GM12891 (cell line): Measurements from ENCODE around the gene CD300H.
"Not testable (repeated sequence)": the region's sequence is repeated elsewhere in the genome, so short reads cannot be mapped to it uniquely, and the experiment has no call there.

Source experiments
- DNase-seq: peaks from one replicate; pipeline ENCODE4 v3.0.0; 2011; ENCODE audit warnings: low spot score; ENCODE audit not compliant: insufficient read length
- FAIRE-seq: peaks from 2 replicates; lab custom pipeline; 2011; peaks lifted over from hg19 to GRCh38; lab: Jason Lieb, UNC
- PAX5 ChIP-seq: IDR thresholded peaks from 2 replicates; pipeline ENCODE4 v1.6.1; 2011; ENCODE audit warnings: low read length, moderate library complexity, mild to moderate bottlenecking; ENCODE audit not compliant: insufficient read depth, severe bottlenecking
- POLR2A ChIP-seq: IDR thresholded peaks from 2 replicates; pipeline ENCODE4 v1.6.1; 2011; ENCODE audit warnings: low read depth, low read length, control low read depth
- POLR2AphosphoS5 ChIP-seq: IDR thresholded peaks from 2 replicates; pipeline ENCODE4 v1.6.1; 2011; ENCODE audit warnings: low read depth, low read length, control low read depth
- POU2F2 ChIP-seq: IDR thresholded peaks from 2 replicates; pipeline ENCODE4 v1.6.1; 2011; ENCODE audit warnings: low read depth, mild to moderate bottlenecking, control low read depth, low read length, moderate library complexity
- SPI1 ChIP-seq: IDR thresholded peaks from 2 replicates; pipeline ENCODE4 v1.6.1; 2011; ENCODE audit warnings: low read depth, low read length, control low read depth
- TAF1 ChIP-seq: IDR thresholded peaks from 2 replicates; pipeline ENCODE4 v1.6.1; 2011; ENCODE audit warnings: low read depth, low read length, control low read depth

CD300H gene

GRCh38 chr17:74591503-74591902 lies 24.2 kb upstream of the CD300H start:
- FAIRE-seq, result no peak
- TF ChIP-seq TAF1 (no peak), POLR2AphosphoS5 (no peak), POLR2A (no peak), SPI1 (no peak), POU2F2 (no peak), PAX5 (no peak)
- no peak for DNase-seq

GRCh38 chr17:74585711-74586110 lies 18.4 kb upstream of the CD300H start:
- FAIRE-seq (no peak), DNase-seq (no peak)

GRCh38 chr17:74584292-74585060 lies 17.2 kb upstream of the CD300H start:
- FAIRE-seq, result no peak
- TF ChIP-seq SPI1, result no peak
- TF ChIP-seq POLR2A, result no peak
- TF ChIP-seq PAX5, result no peak
- TF ChIP-seq POLR2AphosphoS5, result no peak
- no peak for TF ChIP-seq POU2F2
- no peak for TF ChIP-seq TAF1
- no peak for DNase-seq

More at GRCh38 chr17:74585711-74586110, 18.4 kb upstream of the CD300H start:
- no peak for TF ChIP-seq PAX5
- no peak for TF ChIP-seq TAF1
- no peak for TF ChIP-seq POU2F2
- no peak for TF ChIP-seq SPI1
- no peak for TF ChIP-seq POLR2A
- no peak for TF ChIP-seq POLR2AphosphoS5

- no peak for DNase-seq
- TF ChIP-seq SPI1 (no peak), POLR2AphosphoS5 (no peak), PAX5 (no peak), POLR2A (no peak), POU2F2 (no peak), TAF1 (no peak)
- no peak for FAIRE-seq
These were observed 15.3 kb upstream of the CD300H start for GRCh38 chr17:74582633-74583032.

GRCh38 chr17:74579900-74580299 lies 12.6 kb upstream of the CD300H start:
- DNase-seq (no peak), FAIRE-seq (no peak)
- TF ChIP-seq SPI1 (no peak), POLR2AphosphoS5 (no peak), POU2F2 (no peak), TAF1 (no peak), PAX5 (no peak), POLR2A (no peak)

GRCh38 chr17:74578979-74579378 lies 11.7 kb upstream of the CD300H start:
- FAIRE-seq (no peak), DNase-seq (no peak)
- TF ChIP-seq PAX5, result no peak
- TF ChIP-seq TAF1, result no peak
- TF ChIP-seq POLR2A, result no peak
- no peak for TF ChIP-seq SPI1
- TF ChIP-seq POU2F2, result no peak
- TF ChIP-seq POLR2AphosphoS5, result no peak

GRCh38 chr17:74574489-74575142 lies 7.3 kb upstream of the CD300H start:
- no peak for FAIRE-seq

GRCh38 chr17:74573635-74574034 lies 6.3 kb upstream of the CD300H start:
- FAIRE-seq, DNase-seq: not testable (repeated sequence)

More at GRCh38 chr17:74574489-74575142, 7.3 kb upstream of the CD300H start:
- TF ChIP-seq TAF1 (no peak), PAX5 (no peak), POLR2A (no peak), SPI1 (no peak), POLR2AphosphoS5 (no peak), POU2F2 (no peak)
- DNase-seq, result no peak

GRCh38 chr17:74573169-74573568 lies 5.9 kb upstream of the CD300H start:
- FAIRE-seq, result no peak
- DNase-seq, result no peak
- TF ChIP-seq SPI1 (no peak), TAF1 (no peak), POU2F2 (no peak), POLR2AphosphoS5 (no peak), POLR2A (no peak), PAX5 (no peak)

GRCh38 chr17:74571621-74572270 lies 4.4 kb upstream of the CD300H start:
- no peak for DNase-seq
- TF ChIP-seq POLR2A, result no peak
- TF ChIP-seq TAF1, result no peak
- no peak for TF ChIP-seq POU2F2
- no peak for TF ChIP-seq POLR2AphosphoS5
- TF ChIP-seq PAX5, result no peak
- FAIRE-seq, result no peak
